Small intestine (tissue), 7 donors: ENCODE measurements around the gene ZBTB9. TPM values are rescaled to one million over a fixed set of nuclear protein-coding genes. Genes with fewer than 3 reads are reported as not detected.
A peak's percentile ranks its signal among the peaks of the same experiment; 100 is the strongest.

Source experiments
- DNase-seq, 2 donors: peaks; one replicate each; pipeline versions ENCODE4 v3.0.0 to v3.0.0-alpha.2; 2013
- FAIRE-seq: peaks from 2 replicates; lab custom pipeline; 2012; peaks lifted over from hg19 to GRCh38; lab: Jason Lieb, UNC
- H3K27ac ChIP-seq, 3 donors: one replicate each; pipeline ENCODE4 v1.5.1; 2013; ENCODE audit warnings: low read length in 2 of 3, mild to moderate bottlenecking in 2 of 3, control low read depth in 1 of 3, inconsistent platforms in 1 of 3, low read depth in 1 of 3, moderate library complexity in 1 of 3
- H3K27me3 ChIP-seq, 3 donors: one replicate each; pipeline ENCODE4 v1.6.1; 2013; ENCODE audit warnings: low read length in 3 of 3, inconsistent platforms in 1 of 3; ENCODE audit not compliant: control insufficient read depth in 3 of 3, insufficient read depth in 3 of 3
- H3K36me3 ChIP-seq, 3 donors: one replicate each; pipeline ENCODE4 v1.6.1; 2013; ENCODE audit warnings: low read length in 3 of 3, inconsistent platforms in 1 of 3, low read depth in 1 of 3, mild to moderate bottlenecking in 1 of 3, moderate library complexity in 1 of 3; ENCODE audit not compliant: control insufficient read depth in 3 of 3, insufficient read depth in 2 of 3
- H3K4me1 ChIP-seq, 3 donors: one replicate each; pipeline ENCODE4 v1.6.1; 2013; ENCODE audit warnings: low read length in 2 of 3, inconsistent platforms in 1 of 3, low read depth in 1 of 3, mild to moderate bottlenecking in 1 of 3, moderate library complexity in 1 of 3; ENCODE audit not compliant: control insufficient read depth in 3 of 3, insufficient read depth in 2 of 3
- H3K4me3 ChIP-seq, 3 donors: one replicate each; pipeline ENCODE4 v1.5.1; 2013; ENCODE audit warnings: low read length in 3 of 3, control low read depth in 1 of 3, inconsistent platforms in 1 of 3, low read depth in 1 of 3, mild to moderate bottlenecking in 1 of 3, moderate library complexity in 1 of 3
- H3K9me3 ChIP-seq, 2 donors: one replicate each; pipeline ENCODE4 v1.6.1; 2013; ENCODE audit warnings: low read depth in 1 of 2, low read length in 1 of 2; ENCODE audit not compliant: control insufficient read depth in 2 of 2, insufficient read depth in 1 of 2
- WGBS, 3 donors: extraction: QIAGEN DNeasy Blood & Tissue Kit; methylation state at CpG; one replicate each; pipeline ENCODE4 v1.1.7; 2013; 5-methylcytosine and 5-hydroxymethylcytosine counted together
- polyA plus RNA-seq, 4 donors: library from polyadenylated mRNA; stranded (reverse) in 3 of 4; unstranded in 1 of 4; fragments of 200-250 nt in 3 of 4; fragments of 120-200 nt in 1 of 4; gene quantifications; one replicate each; pipeline versions ENCODE4 v1.2.1 to v1.2.3, GENCODE V29; 2013
- donor health status: healthy with polysubstance abuse.
- donor health status: control.
- donor health status: control.
- donor health status: Bipolar disorder and iron deficiency.
- donor health status: healthy.

Gene ZBTB9
- polyA plus RNA-seq, 4 donors: 1.6 to 8.5 (median 3.5) TPM

DNA sequence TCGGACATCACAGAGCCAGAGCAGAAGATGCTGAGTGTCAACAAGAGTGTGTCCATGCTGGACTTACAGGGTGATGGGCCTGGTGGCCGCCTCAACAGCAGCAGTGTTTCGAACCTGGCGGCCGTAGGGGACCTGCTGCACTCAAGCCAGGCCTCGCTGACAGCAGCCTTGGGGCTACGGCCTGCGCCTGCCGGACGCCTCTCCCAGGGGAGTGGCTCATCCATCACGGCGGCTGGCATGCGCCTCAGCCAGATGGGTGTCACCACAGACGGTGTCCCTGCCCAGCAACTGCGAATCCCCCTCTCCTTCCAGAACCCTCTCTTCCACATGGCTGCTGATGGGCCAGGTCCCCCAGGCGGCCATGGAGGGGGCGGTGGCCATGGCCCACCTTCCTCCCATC is 11.4 kb upstream of the ZBTB9 start:
- H3K4me1 ChIP-seq: no peaks in the 10 kb centered on the region
- peaks cover 0 to 76% (median 4%) of the 10 kb centered on the region in 3 donors for H3K36me3 ChIP-seq
- no peak overlapping the region for H3K4me3 ChIP-seq
- no peak overlapping the region for H3K27ac ChIP-seq
- DNase-seq (no peak), FAIRE-seq (no peak)
- H3K27me3 ChIP-seq: no peaks in the 10 kb centered on the region
- WGBS, 3 donors: 91 to 97% (median 94%) methylated on average over 12 to 17 of the region's 17 CpGs
- H3K9me3 ChIP-seq: no peaks in the 10 kb centered on the region

- DNase-seq: no peak
- WGBS, 3 donors: 89 to 92% (median 91%) methylated on average over 18 of the region's 18 CpGs
- H3K36me3 ChIP-seq: peaks cover 0 to 76% (median 0%) of the 10 kb centered on the region in 3 donors
- no peaks in the 10 kb centered on the region for H3K9me3 ChIP-seq
- no peaks in the 10 kb centered on the region for H3K27me3 ChIP-seq
- no peak overlapping the region for H3K27ac ChIP-seq
- no peaks in the 10 kb centered on the region for H3K4me1 ChIP-seq
- no peak for FAIRE-seq
- no peak overlapping the region for H3K4me3 ChIP-seq
Measured at GRCh38 chr6:33443619-33444504, 10.5 kb upstream of the ZBTB9 start.

- H3K27me3 ChIP-seq: no peaks in the 10 kb centered on the region
- H3K27ac ChIP-seq: peak overlapping the region in 1 of 3 donors; percentile 26
- H3K4me3 ChIP-seq: no peak overlapping the region
- no peak for DNase-seq
- H3K36me3 ChIP-seq: peaks cover 0 to 75% (median 0%) of the 10 kb centered on the region in 3 donors
- no peak for FAIRE-seq
- no peaks in the 10 kb centered on the region for H3K4me1 ChIP-seq
- WGBS, 3 donors: 73 to 83% (median 76%) methylated on average over 3 of the region's 3 CpGs
- no peaks in the 10 kb centered on the region for H3K9me3 ChIP-seq
Measured at GRCh38 chr6:33445119-33445603, 9.2 kb upstream of the ZBTB9 start.

DNA sequence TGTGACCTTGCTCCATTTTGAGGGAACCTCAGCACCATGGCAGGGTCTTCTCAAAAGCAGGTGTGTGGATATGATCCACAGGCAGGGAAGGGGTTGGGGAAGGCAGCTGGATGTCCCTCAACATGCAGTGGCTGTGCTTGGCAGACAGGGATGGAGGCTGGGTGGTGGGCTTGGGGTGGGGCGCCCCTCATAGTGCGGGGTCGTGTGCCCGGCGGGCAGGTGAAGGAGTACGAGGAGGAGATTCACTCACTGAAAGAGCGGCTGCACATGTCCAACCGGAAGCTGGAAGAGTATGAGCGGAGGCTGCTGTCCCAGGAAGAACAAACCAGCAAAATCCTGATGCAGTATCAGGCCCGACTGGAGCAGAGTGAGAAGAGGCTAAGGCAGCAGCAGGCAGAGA is 8.0 kb upstream of the ZBTB9 start:
- no peaks in the 10 kb centered on the region for H3K9me3 ChIP-seq
- no peaks in the 10 kb centered on the region for H3K4me1 ChIP-seq
- no peaks in the 10 kb centered on the region for H3K27me3 ChIP-seq
- no peak overlapping the region for H3K4me3 ChIP-seq
- no peak for FAIRE-seq
- H3K36me3 ChIP-seq: peaks cover 0 to 66% (median 0%) of the 10 kb centered on the region in 3 donors
- 89 to 94% (median 91%) methylated on average over 10 of the region's 10 CpGs for WGBS, 3 donors
- H3K27ac ChIP-seq: no peak overlapping the region
- DNase-seq: no peak

DNA sequence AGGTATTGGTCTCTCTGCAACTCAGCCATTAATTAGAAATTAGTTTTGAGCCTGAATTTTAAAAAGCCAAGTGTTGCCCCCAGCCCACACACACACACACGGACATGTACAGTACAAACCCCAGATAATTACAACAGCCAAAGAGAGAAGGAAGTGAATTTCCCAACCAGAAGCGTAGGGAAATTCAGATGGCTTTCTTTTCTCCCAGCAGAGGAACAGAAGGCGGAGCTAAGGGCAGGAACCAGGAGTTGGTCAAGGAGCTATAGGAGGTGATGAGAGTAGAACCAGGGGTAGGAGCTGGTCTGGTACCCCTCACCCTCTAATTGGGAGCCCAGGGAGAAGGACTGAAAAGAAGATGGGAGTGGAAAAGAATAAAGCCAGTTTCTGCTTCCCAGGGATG is 3.9 kb upstream of the ZBTB9 start:
- Histone ChIP-seq H3K4me1 (peaks cover 0 to 10% (median 3%) of the 10 kb centered on the region in 3 donors), H3K27me3 (no peaks in the 10 kb centered on the region), H3K9me3 (no peaks in the 10 kb centered on the region), H3K4me3 (no peak overlapping the region), H3K27ac (no peak overlapping the region), H3K36me3 (peaks cover 0 to 44% (median 0%) of the 10 kb centered on the region in 3 donors)
- WGBS, 3 donors: 73 to 85% (median 83%) methylated on average over 3 of the region's 3 CpGs
- DNase-seq (no peak), FAIRE-seq (no peak)

DNA sequence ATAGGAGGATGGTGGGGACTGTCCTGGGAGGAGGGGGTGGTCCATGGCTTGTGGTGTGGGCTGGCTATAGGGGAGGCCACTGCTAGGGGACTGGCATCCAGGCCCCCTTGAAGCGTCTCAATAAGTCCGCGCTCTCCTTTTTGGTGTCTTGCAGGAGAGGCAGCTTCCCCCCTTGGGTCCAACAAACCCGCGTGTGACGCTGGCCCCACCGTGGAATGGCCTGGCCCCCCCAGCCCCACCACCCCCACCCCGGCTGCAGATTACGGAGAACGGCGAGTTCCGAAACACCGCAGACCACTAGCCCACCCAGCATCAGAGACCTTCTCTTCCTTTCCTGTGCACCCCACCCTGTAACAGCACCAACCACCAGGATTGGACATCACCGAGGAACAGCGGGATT is 2.8 kb upstream of the ZBTB9 start:
- no peaks in the 10 kb centered on the region for H3K9me3 ChIP-seq

DNA sequence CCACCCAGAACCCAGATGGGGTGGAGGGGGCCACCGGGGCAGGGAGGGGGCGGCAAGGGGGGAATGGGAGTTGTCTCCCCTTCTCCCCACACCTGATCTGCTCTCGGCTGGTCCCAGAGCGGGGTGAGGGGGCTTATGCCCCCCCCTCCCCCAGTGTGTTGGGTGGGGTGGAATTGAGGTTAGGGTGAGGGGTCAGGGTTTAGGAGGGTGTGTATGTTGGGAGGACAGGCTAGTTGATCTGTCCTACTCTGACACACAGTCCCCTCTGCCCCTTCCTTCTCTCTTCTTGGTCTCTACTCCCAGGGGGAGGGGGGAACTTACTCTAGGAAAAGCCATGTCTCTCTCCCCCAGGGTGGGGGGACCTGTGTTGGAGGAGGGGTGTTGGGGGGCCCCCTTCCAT is 1.9 kb upstream of the ZBTB9 start:
- peaks cover 0 to 10% (median 3%) of the 10 kb centered on the region in 3 donors for H3K4me1 ChIP-seq
- no peaks in the 10 kb centered on the region for H3K27me3 ChIP-seq
- peaks cover 0 to 42% (median 0%) of the 10 kb centered on the region in 3 donors for H3K36me3 ChIP-seq
- FAIRE-seq (no peak), DNase-seq (no peak)
- H3K9me3 ChIP-seq: no peaks in the 10 kb centered on the region
- WGBS, 3 donors: 86 to 93% (median 86%) methylated on average over 4 of the region's 4 CpGs
- H3K27ac ChIP-seq: no peak overlapping the region
- H3K4me3 ChIP-seq: no peak overlapping the region

More for the DNA sequence above, 2.8 kb upstream of the ZBTB9 start:
- DNase-seq (no peak), FAIRE-seq (no peak)
- Histone ChIP-seq H3K27me3 (no peaks in the 10 kb centered on the region), H3K4me1 (peaks cover 0 to 10% (median 3%) of the 10 kb centered on the region in 3 donors), H3K36me3 (peaks cover 0 to 49% (median 0%) of the 10 kb centered on the region in 3 donors), H3K27ac (no peak overlapping the region), H3K4me3 (no peak overlapping the region)
- 91 to 99% (median 96%) methylated on average over 6 to 15 of the region's 15 CpGs for WGBS, 3 donors

- Histone ChIP-seq H3K4me3 (peak overlapping the region; percentile 55 to 89 (median 71)), H3K4me1 (peaks cover 0 to 10% (median 3%) of the 10 kb centered on the region in 3 donors), H3K9me3 (no peaks in the 10 kb centered on the region), H3K27ac (peak overlapping the region in 2 of 3 donors; percentile 41 to 57), H3K27me3 (no peaks in the 10 kb centered on the region), H3K36me3 (peaks cover 0 to 32% (median 0%) of the 10 kb centered on the region in 3 donors)
- 0 to 2% (median 0%) methylated on average over 12 of the region's 12 CpGs for WGBS, 3 donors
- DNase-seq (no peak), FAIRE-seq (no peak)
Measured at GRCh38 chr6:33453393-33454008, 875 bp upstream of the ZBTB9 start.
